Loucy (cell line): Measurements from ENCODE around the gene MAGEF1.
A peak's percentile ranks its signal among the peaks of the same experiment; 100 is the strongest.

Source experiments
- H2AFZ ChIP-seq: fragments of 200-600 bp; sonication (generic); 2 replicates; pipeline ENCODE4 v1.6.0; 2016; ENCODE audit warnings: antibody characterized with exemption, mild to moderate bottlenecking, low read length, moderate library complexity
- H3F3A ChIP-seq: fragments of 200-600 bp; 2 replicates; pipeline ENCODE4 v1.6.0; 2016; ENCODE audit warnings: antibody characterized with exemption, low read depth, mild to moderate bottlenecking
- H3K27me3 ChIP-seq: fragments of 200-600 bp; sonication (generic); 2 replicates; pipeline ENCODE4 v1.6.1; 2014; ENCODE audit warnings: low read length, mild to moderate bottlenecking; ENCODE audit not compliant: insufficient read depth, poor library complexity, severe bottlenecking
- H3K36me3 ChIP-seq: fragments of 200-600 bp; sonication (generic); 2 replicates; pipeline ENCODE4 v1.6.1; 2016; ENCODE audit warnings: low read length; ENCODE audit not compliant: insufficient read depth
- H3K4me1 ChIP-seq: fragments of 200-600 bp; sonication (generic); 2 replicates; pipeline ENCODE4 v1.5.1; 2014; ENCODE audit warnings: low read length, mild to moderate bottlenecking; ENCODE audit not compliant: insufficient read depth, poor library complexity, severe bottlenecking
- H3K4me2 ChIP-seq: fragments of 200-600 bp; sonication (generic); 2 replicates; pipeline ENCODE4 v1.6.0; 2014; ENCODE audit warnings: antibody characterized with exemption, low read length, low read depth, mild to moderate bottlenecking; ENCODE audit not compliant: poor library complexity, severe bottlenecking
- H3K4me3 ChIP-seq: fragments of 200-600 bp; sonication (generic); 2 replicates; pipeline ENCODE4 v1.5.1; 2014; ENCODE audit warnings: low read length, mild to moderate bottlenecking, mixed read lengths; ENCODE audit not compliant: poor library complexity, severe bottlenecking
- H3K79me2 ChIP-seq: fragments of 200-600 bp; sonication (generic); 2 replicates; pipeline ENCODE4 v1.6.1; 2014; ENCODE audit warnings: low read length; ENCODE audit not compliant: insufficient read depth
- H3K9ac ChIP-seq: fragments of 200-600 bp; sonication (generic); 2 replicates; pipeline ENCODE4 v1.6.0; 2014; ENCODE audit warnings: mild to moderate bottlenecking, low read depth, low read length, moderate library complexity; ENCODE audit not compliant: poor library complexity, severe bottlenecking
- H3K9me2 ChIP-seq: fragments of 200-600 bp; sonication (generic); replicated peaks from 2 replicates; pipeline ENCODE4 v1.6.1; 2016; ENCODE audit warnings: low read depth, low read length, mixed read lengths
- H3K9me3 ChIP-seq: fragments of 200-600 bp; sonication (generic); 2 replicates; pipeline ENCODE4 v1.6.1; 2014; ENCODE audit warnings: mild to moderate bottlenecking, antibody characterized with exemption, low read length, low read depth; ENCODE audit not compliant: insufficient read depth
- H4K20me1 ChIP-seq: fragments of 200-600 bp; sonication (generic); 2 replicates; pipeline ENCODE4 v1.6.0; 2014; ENCODE audit warnings: antibody characterized with exemption, low read length, mild to moderate bottlenecking; ENCODE audit not compliant: insufficient read depth, poor library complexity, severe bottlenecking
- CTCF ChIP-seq: fragments of 200-600 bp; sonication (generic); conservative IDR thresholded peaks from 2 replicates; pipeline ENCODE4 v1.5.1; 2014; ENCODE audit warnings: mild to moderate bottlenecking, antibody characterized with exemption, low read length
- EZH2phosphoT487 ChIP-seq: fragments of 200-600 bp; IDR thresholded peaks from 2 replicates; pipeline ENCODE4 v1.6.1; 2018; ENCODE audit warnings: antibody characterized with exemption, mild to moderate bottlenecking, moderate library complexity, borderline replicate concordance

MAGEF1 gene

DNA sequence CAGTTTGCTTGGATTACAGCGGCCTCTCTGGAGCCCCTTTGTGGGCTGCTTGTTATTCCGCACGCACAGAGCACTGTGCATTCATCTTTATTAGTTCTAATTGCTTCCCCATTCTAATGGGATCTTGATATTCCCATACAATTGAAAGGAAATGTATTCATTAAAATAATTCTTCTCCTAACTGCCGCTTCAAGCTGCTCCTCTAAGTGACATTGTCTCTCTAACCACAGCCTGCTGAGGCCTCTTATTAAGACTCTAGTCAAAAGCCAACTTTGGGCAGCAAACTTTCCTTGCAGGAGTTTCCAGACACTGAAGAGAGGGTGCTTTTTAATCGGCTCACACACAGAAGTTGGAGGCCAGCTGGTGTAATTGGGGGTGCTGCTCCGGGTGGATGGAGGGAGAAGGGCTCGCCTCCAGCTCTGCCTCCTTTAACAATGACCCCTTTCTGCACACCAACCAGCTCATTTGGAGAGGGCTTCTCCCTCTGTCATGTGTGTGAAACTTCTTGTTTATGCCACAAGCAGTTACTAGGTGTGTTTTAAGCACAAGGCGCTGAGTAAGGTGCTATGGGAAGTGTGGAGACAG, 5.6 kb upstream of the MAGEF1 start:
- Histone ChIP-seq H3K9me2 (no peaks in the 10 kb centered on the region), H3K4me1 (peaks cover 16% of the 10 kb centered on the region), H2AFZ (0 out of 2 replicates have a peak overlapping the region, but pooled peaks have one; percentile 43), H3K9me3 (no peaks in the 10 kb centered on the region), H3K4me3 (no peak overlapping the region), H3K4me2 (peak overlapping the region; percentile 1), H3F3A (peaks cover 19% of the 10 kb centered on the region; the same call in 1 of the 2 replicates), H3K9ac (no peak overlapping the region), H3K36me3 (no peaks in the 10 kb centered on the region), H4K20me1 (no peaks in the 10 kb centered on the region), H3K27me3 (no peaks in the 10 kb centered on the region), H3K79me2 (no peaks in the 10 kb centered on the region)
- TF ChIP-seq EZH2phosphoT487 (no peak), CTCF (no peak)

DNA sequence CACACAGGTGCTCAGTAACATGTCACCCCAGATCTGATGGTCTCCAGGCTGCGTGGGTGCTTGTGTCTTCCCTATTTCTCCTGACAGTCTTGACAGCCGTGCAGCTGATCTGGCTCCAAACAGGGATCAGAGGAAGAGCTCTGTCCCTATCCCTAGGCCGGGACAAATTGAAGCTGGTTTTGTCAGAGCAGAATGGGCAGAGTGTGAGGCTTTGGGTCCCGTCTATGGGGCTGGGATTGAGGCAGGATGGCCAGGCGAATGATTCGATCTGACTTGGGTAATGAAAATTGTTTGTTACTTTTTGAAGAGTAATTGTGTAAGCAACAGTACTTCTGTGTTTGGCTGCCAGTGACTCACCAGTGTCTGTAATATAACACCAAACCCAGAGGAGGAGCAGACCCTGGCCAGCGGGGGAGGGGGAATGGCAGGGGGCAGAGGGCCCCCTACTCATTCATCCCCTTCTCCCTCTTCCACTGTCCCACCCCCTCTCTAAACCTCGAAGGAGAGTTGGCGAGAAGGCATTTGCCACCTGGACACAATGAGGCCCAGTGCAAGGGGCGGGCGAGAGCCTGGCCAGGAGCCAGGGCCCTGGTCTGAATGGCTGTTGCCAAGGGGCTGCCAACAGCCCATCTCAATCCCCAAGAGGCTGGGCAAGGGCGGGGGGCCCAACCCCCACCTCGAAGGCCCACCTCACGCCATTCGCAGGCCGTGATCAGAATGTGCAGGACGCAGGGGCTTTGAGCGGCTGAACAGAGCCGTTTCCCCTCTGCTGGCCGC, 4.9 kb upstream of the MAGEF1 start:
- no peaks in the 10 kb centered on the region for H3K79me2 ChIP-seq
- H3K4me1 ChIP-seq: peaks cover 21% of the 10 kb centered on the region
- no peaks in the 10 kb centered on the region for H3K36me3 ChIP-seq
- H3K4me3 ChIP-seq: no peak overlapping the region
- H3F3A ChIP-seq: peaks cover 23% of the 10 kb centered on the region
- H2AFZ ChIP-seq: peak overlapping the region; percentile 43; the same call in 1 of the 2 replicates
- no peaks in the 10 kb centered on the region for H3K27me3 ChIP-seq
- H3K9me2 ChIP-seq: no peaks in the 10 kb centered on the region
- no peaks in the 10 kb centered on the region for H3K9me3 ChIP-seq
- H3K9ac ChIP-seq: peak overlapping the region; percentile 16
- no peak for TF ChIP-seq CTCF
- TF ChIP-seq EZH2phosphoT487: no peak
- peak overlapping the region; percentile 1 for H3K4me2 ChIP-seq
- no peaks in the 10 kb centered on the region for H4K20me1 ChIP-seq

GRCh38 chr3:184715943-184716621, 4.2 kb upstream of the MAGEF1 start:
- peaks cover 21% of the 10 kb centered on the region for H3K4me1 ChIP-seq
- peaks cover 23% of the 10 kb centered on the region for H3F3A ChIP-seq
- H3K79me2 ChIP-seq: peaks cover 4% of the 10 kb centered on the region; the same call in 1 of the 2 replicates
- peak overlapping the region; percentile 23; the same call in 1 of the 2 replicates for H2AFZ ChIP-seq
- no peaks in the 10 kb centered on the region for H3K36me3 ChIP-seq
- H3K4me2 ChIP-seq: no peak overlapping the region
- no peak for TF ChIP-seq CTCF
- no peak for TF ChIP-seq EZH2phosphoT487
- H3K9me3 ChIP-seq: no peaks in the 10 kb centered on the region
- H3K4me3 ChIP-seq: no peak overlapping the region
- no peak overlapping the region for H3K9ac ChIP-seq
- no peaks in the 10 kb centered on the region for H3K9me2 ChIP-seq
- H3K27me3 ChIP-seq: no peaks in the 10 kb centered on the region
- peaks cover 2% of the 10 kb centered on the region for H4K20me1 ChIP-seq
